NCI-H345 (cell line): Measurements from ENCODE around the gene FOXN3.

Experiments used
- DNase-seq: peaks from one replicate; lab custom pipeline; 2025; lab: John Stamatoyannopoulos, UW

The FOXN3 gene

DNA sequence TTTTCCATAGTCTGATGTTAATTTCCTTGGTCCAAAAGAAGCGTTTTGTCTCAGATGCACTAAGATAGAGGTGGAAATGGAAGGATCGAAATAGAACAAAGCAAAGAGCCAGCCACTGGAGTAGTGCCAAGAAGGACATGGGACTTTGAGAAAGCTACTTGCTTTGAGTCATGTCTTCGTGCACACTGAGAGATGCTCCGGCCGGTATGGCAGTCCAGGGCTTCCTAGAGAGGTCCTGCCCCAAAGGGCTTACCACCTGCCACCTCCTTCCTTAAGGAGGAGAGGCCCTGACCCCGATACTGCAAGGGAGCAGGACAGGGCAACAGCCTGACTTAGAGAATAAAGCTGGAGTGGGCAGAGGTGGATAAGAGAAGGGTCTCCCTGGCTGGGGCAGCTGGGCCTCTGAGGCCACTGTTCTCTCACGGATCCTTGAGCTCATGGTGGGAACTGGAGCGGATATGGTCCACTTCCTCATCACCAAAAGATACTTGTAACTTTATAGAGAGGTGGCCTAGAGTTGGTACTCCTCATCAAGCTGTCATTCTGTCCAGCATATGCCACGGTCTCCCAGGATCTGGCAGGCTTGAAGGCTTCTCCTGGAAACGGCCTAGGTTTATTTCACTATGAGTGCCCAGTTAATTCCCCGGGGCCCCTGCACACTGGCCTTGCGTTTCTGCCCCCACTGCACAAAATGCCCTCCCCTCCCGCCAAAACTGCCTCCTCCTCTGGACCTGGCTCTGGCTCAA is 57.4 kb downstream of the FOXN3 start:
- no peak for DNase-seq

DNA sequence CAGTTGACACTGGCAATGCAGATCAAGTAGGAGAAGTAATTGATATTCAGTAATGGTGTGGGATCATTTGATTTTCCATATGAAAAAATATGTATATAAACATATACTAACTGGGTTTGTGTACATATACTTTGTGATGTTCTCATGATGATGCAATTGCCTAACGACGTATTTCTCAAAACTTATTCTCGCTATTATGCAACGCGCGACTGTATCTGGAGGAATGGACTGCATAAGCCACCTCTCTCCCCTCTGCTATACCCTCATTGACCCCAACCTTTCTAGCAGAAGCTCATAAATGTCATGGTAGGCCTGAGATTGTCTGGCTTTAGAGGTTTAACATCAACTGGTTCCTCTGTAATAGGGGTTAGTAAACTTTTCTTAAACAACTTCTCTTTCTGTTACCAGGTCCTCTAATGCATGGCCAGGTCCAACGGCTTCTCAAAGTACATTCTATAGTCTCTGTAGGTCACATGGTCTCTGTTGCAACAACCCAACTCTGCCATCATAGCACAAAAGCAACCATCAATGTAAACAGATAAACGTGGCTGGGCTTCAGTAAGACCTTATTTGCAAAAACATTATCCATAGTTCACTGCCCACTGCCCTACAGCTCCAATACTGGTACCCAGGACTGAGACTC is 59.3 kb downstream of the FOXN3 start:
- no peak for DNase-seq

DNA sequence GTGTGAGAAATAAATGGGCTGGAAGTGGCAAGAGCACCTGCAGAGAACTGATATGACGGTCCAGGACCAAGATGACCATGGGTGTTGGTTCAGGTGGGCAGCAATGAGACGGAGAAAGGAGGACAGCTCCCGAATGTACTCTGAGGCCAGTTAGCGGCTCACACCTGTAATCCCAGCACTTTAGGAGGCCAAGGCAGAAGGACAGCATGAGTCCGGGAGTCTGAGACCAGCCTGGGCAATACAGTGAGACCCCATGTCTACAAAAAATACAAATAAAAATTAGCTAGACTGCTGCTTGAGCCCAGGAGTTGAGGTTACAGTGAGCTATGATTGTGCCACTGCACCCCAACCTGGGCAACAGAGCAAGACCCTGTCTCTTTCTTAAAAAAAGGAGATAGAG is 60.1 kb downstream of the FOXN3 start:
- DNase-seq, result no peak

DNA sequence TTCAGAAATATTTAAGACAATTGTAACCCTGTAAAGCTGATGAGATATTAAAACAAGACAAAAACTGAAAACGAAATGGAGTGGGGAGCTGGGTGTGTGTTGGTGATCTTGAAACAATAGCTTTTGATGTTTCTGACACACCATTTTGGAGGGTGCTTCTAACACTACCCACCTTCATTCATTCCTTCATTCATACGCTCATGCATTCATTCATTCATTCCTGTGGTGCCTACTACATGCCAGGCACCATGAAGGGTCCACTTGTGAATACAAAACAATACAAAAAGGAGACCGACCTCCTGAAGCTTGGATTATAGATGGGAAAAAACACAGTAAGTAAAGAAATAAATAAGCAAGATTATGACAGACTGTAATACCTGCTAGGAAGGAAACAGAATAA is 60.5 kb downstream of the FOXN3 start:
- DNase-seq, result no peak

DNA sequence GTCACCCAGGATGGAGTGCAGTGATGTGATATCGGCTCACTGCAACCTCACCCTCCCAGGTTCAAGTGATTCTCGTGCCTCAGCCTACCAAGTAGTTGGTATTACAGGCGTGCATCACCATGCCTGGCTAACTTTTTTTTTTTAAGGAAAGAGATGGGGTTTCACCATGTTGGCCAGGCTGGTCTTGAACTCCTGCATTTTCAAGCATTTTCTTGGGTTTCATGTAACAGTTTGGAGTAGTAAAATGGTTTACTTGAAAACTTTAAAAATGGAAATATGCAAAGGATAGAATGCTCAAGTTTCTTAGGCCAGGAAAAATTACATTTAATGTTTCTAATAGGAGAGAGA is 63.3 kb downstream of the FOXN3 start:
- DNase-seq, result no peak

DNA sequence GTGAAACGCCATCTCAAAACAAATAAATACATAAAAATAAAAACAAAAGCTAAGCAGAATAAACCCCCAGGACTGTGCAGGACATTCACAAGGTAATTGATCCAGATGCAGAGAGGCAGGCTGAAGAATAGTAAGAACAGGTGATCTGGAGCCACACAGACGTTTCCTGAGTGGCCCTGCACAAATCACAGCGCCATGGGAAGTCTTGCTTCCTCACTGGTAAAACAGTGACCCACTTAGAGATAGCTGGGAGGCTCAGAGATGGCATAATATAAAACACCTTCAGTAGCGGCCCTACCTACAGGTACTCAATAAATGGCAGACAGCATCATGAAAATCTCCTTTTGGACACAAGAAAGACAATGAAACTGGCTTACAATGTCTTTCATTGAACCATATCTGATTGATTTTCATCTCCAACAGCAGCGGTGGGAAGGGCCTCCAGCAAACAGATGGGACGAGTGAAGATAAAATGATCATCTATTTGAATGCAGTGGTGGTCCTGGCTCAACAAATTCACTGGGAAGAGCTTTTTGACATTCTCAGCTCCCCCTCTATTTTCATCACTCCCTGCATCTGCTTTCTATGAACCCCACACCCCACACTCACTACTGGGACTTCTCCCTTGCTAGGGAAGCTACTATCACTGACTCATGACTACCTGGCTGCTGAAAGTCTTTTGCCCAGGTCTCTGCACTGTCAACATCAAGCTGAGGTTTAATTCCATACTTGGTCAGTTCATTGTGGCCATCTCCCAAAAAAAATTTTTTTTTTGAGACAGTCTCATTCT is 63.9 kb downstream of the FOXN3 start:
- peak; percentile 9 for DNase-seq

DNA sequence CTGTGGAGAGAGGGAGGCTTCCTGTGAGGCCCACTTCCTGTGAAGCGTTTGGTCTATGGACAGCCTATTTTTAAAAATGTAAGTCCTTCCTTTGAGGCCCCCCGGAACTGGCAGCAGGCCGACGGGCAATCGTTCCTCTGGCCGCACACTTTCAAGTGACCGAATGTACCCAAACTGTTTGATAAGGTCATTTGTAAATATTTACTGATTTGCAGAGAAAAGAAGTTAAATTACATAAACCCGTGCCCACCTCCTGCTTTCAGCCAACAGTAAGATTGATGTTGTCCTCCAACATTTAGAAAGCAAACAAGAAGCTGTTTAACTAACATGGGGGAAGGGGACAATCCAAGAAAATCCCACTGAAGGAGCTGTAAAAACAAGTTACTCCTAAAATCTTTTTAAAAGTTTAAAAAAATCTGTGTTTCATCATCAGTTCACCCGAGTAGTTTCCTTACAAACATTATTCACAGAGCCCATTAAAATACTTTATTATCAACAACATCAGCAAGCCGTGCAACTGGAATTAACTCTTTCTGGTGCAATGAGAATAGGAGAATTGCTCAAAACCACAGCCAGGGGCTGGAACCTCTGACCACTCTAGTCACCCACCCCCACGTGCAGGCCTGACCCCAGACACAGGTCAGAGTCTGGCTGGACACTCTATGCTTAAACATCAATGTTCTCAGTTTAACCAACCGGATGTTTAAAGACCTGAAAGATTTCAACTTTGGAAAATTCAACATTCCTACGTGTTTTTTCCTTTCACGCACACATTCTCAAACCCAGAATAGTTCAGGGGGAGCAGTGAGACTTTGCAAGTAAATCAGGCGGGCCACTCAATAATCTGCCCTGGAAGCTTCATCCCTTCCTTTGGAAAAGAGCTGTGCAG is 65.3 kb downstream of the FOXN3 start:
- no peak for DNase-seq

DNA sequence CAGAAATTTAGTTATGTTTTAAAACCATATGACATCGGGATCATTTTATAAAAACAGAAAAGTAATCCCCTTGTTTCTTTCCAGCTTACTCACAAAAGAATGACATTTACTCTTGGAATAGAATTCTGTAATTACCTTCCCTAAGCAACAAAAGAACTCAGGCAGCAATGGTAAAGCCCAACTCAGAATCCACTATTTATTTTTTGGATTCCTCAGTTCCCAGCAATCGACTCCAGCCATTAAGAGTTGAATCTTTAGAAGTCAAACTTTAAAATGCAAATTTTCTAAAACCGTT is 65.9 kb downstream of the FOXN3 start:
- no peak for DNase-seq

DNA sequence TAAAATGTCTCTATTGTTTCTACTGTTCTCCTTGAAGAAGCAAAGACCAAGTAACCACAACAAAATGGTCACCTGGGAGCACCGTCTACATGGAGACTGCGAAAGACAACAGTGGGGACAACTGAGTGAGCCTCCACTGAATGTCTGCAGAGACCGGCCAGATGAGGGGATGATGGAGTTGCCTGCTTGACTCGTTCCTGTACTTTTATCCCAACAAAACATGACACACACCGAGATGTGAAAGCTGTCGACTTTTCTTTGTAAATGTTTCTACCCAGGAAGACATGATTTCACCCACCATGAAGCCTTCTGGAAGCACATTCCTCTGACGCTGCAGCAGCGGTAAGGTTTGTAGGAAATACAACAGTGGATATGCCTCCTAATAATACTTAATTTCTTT is 66.9 kb downstream of the FOXN3 start:
- no peak for DNase-seq

DNA sequence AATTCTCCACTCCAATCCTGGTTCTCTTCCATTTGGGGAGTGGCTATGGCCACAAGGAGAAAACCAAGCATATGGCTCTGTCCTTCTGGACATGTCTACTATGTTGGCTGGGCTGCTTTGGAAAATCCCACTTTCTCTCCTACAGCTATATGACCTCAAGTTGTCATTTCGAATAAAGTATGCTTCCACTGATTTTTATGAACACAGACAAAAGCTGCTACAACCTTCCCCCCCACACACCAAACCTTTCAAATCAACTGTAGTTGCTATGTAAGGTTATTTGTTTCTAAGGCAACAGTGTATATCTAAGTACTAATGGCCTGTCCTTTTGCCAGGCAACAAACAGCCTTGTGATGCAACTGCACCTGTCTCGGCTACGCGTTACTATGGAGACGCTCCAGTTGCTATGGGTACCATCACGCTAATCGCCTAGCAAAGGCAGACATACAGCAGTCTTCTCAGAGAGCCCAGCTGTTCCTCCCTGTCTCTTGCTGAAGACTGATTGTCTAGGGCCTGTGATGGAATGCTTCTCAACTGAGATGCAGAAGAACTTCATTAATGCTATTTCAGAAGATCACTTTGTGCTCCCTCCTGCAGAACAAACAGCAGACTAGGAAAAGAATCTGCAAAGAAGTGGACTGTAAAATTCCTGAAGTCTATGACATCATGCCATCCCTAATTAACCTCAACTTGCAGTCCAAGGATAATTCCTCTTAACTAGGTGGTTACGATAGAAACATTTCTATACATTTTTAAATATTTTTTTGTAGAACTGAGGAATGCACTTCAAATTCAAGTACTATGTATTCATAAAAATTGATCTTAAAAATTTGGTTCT is 67.6 kb downstream of the FOXN3 start:
- DNase-seq, result peak; percentile 85

DNA sequence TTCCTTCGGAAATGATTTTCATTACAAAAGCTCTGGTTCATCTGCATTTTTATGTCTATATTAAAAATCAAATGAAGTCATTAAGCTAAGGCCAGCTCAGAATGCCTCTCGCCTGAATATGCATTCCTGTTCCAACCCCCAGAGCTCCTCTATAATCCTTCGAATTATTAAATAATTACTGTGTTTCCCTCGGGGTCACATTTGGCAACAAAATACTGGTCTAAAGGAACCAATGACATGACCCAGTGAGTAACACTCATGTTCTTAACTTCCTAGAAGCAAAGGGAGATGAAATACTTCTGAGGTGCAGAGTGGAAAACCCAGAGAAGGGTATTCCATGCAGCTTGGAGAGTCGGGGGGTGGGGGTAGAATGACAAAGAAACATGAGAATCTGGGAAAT is 68.3 kb downstream of the FOXN3 start:
- DNase-seq, result no peak

DNA sequence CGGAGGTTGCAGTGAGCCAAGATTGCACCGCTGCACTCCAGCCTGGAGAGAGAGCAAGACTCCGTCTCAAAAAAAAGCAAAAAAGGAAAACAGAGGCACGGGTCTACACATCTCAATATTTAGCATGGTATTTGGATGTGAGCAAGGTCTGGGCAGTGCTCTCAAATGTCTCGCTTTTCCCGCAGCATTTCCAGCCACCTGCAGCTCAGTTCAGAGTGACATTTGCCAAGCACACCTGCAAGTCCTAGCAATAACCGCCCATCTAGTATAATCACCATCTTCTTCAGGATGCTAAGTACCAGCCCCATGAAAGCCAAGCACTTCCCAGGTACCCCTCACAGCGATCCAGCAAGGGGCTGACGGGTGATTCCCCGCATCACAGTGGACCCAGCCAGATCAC is 69.1 kb downstream of the FOXN3 start:
- DNase-seq, result no peak

DNA sequence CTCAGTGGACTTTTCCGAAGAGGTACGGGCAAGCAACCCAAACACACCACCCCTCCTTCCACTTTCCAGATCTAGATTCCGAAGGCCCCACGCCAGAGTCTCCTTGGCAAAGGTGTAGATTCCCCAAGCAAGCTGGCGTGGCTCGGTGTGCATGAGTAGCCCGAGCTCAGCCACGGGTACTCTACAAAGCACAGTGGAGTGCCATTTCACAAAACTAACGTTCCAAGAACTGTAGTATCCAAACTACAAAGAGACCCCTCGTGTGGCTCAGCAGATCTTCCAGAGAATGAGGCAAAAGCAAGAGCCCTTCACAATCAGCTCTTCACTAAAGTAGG is 72.1 kb downstream of the FOXN3 start:
- DNase-seq, result no peak

DNA sequence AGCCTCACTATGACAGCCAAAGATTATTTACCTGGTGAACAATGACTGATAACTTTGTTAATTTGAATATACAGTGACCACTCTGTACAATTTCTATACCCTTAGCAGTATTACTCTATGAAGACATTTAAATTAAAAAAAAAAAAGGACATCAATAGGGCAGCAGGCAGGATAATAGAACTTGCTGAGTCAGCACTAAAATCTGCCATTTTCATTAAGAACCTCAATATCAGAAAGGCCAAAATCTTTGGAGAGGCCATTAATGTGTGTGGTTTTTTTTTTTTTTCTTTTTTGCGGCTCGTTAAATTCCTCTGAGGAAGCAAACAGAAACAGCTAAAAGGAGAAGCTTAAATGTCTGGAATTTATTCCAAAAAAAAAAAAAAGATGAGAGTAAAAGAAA is 73.7 kb downstream of the FOXN3 start:
- no peak for DNase-seq

DNA sequence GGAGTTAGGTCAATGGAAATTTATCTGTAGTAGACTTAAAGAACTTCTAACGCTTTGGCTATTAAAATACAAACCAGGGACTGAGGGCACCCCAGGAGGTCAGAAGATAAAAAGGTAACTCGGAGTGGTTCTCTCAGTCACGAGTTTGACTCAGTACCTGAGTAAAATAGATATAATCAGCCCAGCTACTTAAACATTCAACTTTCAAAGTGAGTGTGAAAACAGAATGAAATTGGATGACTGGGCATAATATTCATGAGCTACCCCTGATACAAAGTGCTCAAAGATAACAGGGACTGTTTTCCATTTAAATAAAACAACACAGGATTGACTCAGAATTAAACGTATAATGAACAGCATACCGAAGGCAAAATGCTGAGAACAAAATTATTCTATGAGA is 75.0 kb downstream of the FOXN3 start:
- no peak for DNase-seq

DNA sequence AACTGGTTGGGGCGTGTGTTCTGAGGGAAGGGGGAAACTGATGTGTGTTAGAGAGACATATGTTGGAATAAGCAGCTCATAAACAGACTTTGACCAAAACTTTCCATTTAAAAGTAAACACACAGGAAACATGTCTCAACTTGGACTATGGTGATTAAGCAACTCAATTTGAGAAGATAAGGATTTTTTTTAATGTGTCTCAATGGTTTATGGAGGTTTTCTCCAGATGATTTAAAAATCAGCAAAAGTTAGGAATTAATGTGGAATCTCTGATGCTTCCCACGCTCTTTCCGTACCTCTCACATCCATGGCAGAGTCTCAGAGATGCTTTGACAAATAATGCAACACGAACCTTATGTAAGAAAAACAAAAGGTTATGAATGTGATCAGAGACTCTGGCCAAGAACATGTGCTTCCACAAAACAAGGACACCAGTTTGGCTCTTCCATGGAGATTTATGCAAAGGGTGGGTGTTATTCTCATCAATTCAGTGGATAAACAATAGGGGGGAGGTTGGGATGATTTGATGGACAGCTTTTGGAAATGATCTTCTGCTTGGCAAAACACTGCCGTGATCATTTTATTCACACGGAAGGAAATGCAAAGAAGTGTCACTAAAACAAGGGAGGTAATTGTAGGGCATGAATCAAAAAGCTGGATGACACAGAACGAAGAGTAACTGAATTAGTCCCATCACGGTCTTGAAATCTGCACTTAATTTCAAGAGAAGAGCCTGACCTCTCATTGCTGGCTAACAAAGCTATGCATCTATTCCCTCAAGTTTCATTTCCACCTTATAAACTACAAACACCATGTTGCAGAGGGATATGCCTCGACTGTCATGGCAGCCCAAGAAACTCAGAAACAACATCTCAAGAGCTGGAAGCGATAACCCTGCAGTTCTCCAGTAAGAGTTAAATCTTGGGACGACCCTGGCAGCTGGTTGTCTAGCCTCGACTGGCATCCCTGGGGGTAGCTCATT is 76.5 kb downstream of the FOXN3 start:
- DNase-seq, result no peak

DNA sequence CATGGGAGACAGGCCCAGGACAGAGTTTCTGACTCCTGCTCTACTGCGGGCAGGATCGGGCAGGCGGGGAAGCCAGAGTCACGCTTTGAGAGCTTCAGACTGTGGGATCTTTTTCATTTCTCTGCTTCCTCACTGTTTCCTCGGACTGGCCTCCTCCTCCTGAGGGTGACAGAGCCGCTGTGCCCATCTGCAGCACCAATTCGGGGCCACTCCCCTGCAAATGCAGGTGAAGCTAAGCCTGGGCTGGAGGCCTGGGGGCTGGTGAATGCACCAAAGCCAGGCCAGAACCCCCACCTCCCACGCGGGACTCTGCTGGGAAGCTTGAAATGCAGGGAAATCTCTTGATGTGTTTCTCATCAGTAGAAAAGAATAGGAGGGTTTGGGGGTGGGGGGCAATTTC is 77.5 kb downstream of the FOXN3 start:
- no peak for DNase-seq

DNA sequence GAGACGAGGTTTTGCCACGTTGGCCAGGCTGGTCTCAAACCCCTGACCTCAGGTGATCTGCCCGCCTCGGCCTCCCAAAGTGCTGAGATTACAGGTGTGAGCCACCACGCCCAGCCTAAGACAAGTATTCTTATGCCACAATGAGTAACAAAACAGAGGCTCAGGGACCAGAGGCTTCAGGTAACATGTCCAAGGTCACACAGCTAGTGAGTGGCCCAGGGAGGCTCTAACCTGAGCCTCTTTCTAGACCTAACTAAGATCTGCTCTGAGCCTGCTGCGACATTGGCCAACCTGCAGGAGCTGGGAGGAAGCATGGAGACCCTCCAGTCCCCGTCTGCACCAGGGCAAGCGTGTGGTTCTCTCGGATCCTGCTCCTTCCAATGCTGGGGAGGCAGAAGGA is 77.9 kb downstream of the FOXN3 start:
- no peak for DNase-seq

DNA sequence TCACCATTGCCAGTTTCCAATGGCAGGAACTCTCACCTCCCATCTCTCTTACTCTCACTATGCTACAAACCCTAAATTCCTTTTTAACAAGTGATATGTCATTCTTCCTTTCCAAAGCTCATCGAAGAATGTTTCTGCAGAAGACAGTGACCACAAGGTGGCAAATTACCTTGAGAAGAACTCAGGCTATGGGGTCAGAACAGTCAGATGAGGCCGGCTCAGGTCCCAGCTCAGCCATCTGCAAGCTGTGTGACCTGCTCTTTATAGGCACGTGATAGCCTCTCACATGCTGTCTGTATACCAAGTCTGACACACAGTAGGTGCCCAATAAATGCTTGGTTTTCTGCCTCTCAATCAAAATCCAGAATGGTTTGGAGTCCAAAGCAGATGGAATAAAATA is 80.7 kb downstream of the FOXN3 start:
- no peak for DNase-seq

DNA sequence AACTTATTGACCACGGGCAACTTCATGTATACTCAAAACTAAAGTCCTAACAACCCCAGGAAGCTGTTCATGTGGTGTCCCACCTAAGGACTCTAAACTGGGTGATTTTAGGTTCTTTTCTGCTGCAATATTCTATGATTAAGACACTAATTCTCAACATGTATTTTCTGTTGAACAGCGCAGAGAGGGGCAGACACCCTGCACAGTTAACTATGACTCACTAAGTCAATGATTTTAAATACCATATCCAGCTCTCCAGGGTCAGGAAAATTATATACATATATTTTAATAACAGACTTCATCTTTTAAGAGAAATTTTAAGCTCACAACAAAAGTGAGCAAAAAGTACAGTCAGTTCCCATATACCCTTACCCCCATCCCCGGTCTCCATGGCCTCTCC is 85.0 kb downstream of the FOXN3 start:
- DNase-seq, result no peak

DNA sequence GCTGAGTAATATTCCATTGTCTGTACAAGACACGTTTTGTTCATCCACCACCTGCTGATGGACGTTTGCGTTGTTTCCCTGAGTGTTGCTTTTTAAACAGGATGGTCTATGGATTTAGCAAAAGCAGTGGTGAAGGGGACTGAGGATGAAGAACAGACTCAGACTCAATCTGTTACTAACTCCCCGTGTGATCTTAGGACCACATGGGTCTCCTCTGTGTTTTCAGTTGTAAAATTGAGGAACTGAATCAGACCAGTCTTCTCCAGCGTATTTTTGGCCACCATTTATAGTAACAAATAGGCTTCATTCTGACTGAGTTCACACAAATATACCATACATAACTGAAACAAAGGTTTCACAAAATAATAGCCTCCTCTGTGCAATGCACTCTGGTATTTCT is 85.6 kb downstream of the FOXN3 start:
- DNase-seq, result no peak
